Measurements from ENCODE around the gene TP73.

TP73 gene

GRCh38 chr1:3743421-3743820, 91.1 kb downstream of the TP73 start (continued):
- TF ChIP-seq CSRNP3 (CRISPR knock-in tag; IDR thresholded peaks at IDR 0.05) (no peak), ZFP30 (CRISPR knock-in tag; IDR thresholded peaks at IDR 0.05) (no peak), GLIS3 (CRISPR knock-in tag; IDR thresholded peaks at IDR 0.05) (no peak)

- ATAC-seq: no peak
- no peak for TF ChIP-seq BACH2 (CRISPR knock-in tag; IDR thresholded peaks at IDR 0.05; ENCODE audit: borderline replicate concordance)
- no peak for TF ChIP-seq ZFP30 (CRISPR knock-in tag; IDR thresholded peaks at IDR 0.05)
- no peak for TF ChIP-seq PPARA (CRISPR knock-in tag; IDR thresholded peaks at IDR 0.05; ENCODE audit: borderline replicate concordance)
- no peak for TF ChIP-seq POU6F1 (CRISPR knock-in tag; IDR thresholded peaks at IDR 0.05; ENCODE audit: borderline replicate concordance, low read depth)
- TF ChIP-seq RARB (CRISPR knock-in tag; IDR thresholded peaks at IDR 0.05): no peak
These were observed 91.5 kb downstream of the TP73 start for GRCh38 chr1:3743826-3744225.

- no peak for ATAC-seq
- TF ChIP-seq GLIS3 (CRISPR knock-in tag; IDR thresholded peaks at IDR 0.05): no peak
These were observed 92.3 kb downstream of the TP73 start for GRCh38 chr1:3744646-3745045.

- TF ChIP-seq ZNF70 (CRISPR knock-in tag; IDR thresholded peaks at IDR 0.05) (no peak), TCF4 (CRISPR knock-in tag; IDR thresholded peaks at IDR 0.05; ENCODE audit: borderline replicate concordance) (no peak), POU6F1 (CRISPR knock-in tag; IDR thresholded peaks at IDR 0.05; ENCODE audit: borderline replicate concordance, low read depth) (no peak), CREB5 (CRISPR knock-in tag; IDR thresholded peaks at IDR 0.05; ENCODE audit: low read depth) (no peak), SNAI2 (CRISPR knock-in tag; IDR thresholded peaks at IDR 0.05) (no peak), BACH2 (CRISPR knock-in tag; IDR thresholded peaks at IDR 0.05; ENCODE audit: borderline replicate concordance) (no peak), GLIS3 (CRISPR knock-in tag; IDR thresholded peaks at IDR 0.05) (no peak), ESRRG (CRISPR knock-in tag; IDR thresholded peaks at IDR 0.05) (no peak), ISL1 (CRISPR knock-in tag; IDR thresholded peaks at IDR 0.05) (no peak), CSRNP3 (CRISPR knock-in tag; IDR thresholded peaks at IDR 0.05) (no peak), ARNTL (CRISPR knock-in tag; IDR thresholded peaks at IDR 0.05; ENCODE audit: borderline replicate concordance, low read depth) (no peak), PATZ1 (CRISPR knock-in tag; IDR thresholded peaks at IDR 0.05; ENCODE audit: borderline replicate concordance) (no peak)
- ATAC-seq: no peak
These were observed 92.8 kb downstream of the TP73 start for GRCh38 chr1:3745071-3745470.

Measured in SK-N-SH treated with all-trans-retinoic acid at 6 μM for 48 hours (cell line).